ENCODE data around the gene TMPRSS5. TPM values are rescaled to one million over a fixed set of nuclear protein-coding genes. Genes with fewer than 3 reads are reported as not detected.

The TMPRSS5 gene
- total RNA-seq, 1 donor from 2014 or later: 1.2 TPM

- Mint-ChIP-seq H3K9me3 (peaks cover 5% of the 10 kb centered on the region), H3K4me1 (peaks cover 4% of the 10 kb centered on the region), H3K27ac (no peak overlapping the region), H3K36me3 (ENCODE audit: low read depth) (no peaks in the 10 kb centered on the region), H3K27me3 (peaks cover 11% of the 10 kb centered on the region), H3K4me3 (no peak overlapping the region)
- intact Hi-C loops (cut with micrococcal nuclease): no loop called here
- DNase-seq: no peak
Measured at GRCh38 chr11:113670149-113670830, 35.8 kb downstream of the TMPRSS5 start.

GRCh38 chr11:113668255-113668654 lies 37.9 kb downstream of the TMPRSS5 start:
- Mint-ChIP-seq H3K36me3 (ENCODE audit: low read depth) (no peaks in the 10 kb centered on the region), H3K27me3 (peaks cover 15% of the 10 kb centered on the region), H3K4me1 (peaks cover 2% of the 10 kb centered on the region), H3K9me3 (peaks cover 9% of the 10 kb centered on the region), H3K27ac (no peak overlapping the region), H3K4me3 (no peak overlapping the region)
- intact Hi-C loops (cut with micrococcal nuclease): no loop called here
- no peak for DNase-seq

GRCh38 chr11:113667801-113668200 lies 38.3 kb downstream of the TMPRSS5 start:
- Mint-ChIP-seq H3K4me1 (no peaks in the 10 kb centered on the region), H3K36me3 (ENCODE audit: low read depth) (no peaks in the 10 kb centered on the region), H3K4me3 (no peak overlapping the region), H3K9me3 (peaks cover 9% of the 10 kb centered on the region), H3K27ac (no peak overlapping the region), H3K27me3 (peaks cover 15% of the 10 kb centered on the region)
- intact Hi-C loops (cut with micrococcal nuclease): no loop called here
- DNase-seq: no peak

GRCh38 chr11:113666584-113666983 lies 39.5 kb downstream of the TMPRSS5 start:
- intact Hi-C loops (cut with micrococcal nuclease): no loop called here
- H3K9me3 Mint-ChIP-seq: peaks cover 9% of the 10 kb centered on the region
- no peaks in the 10 kb centered on the region for H3K4me1 Mint-ChIP-seq
- peaks cover 15% of the 10 kb centered on the region for H3K27me3 Mint-ChIP-seq
- H3K36me3 Mint-ChIP-seq (ENCODE audit: low read depth): no peaks in the 10 kb centered on the region
- no peak for DNase-seq
- no peak overlapping the region for H3K4me3 Mint-ChIP-seq
- H3K27ac Mint-ChIP-seq: no peak overlapping the region

- Mint-ChIP-seq H3K9me3 (peaks cover 9% of the 10 kb centered on the region), H3K4me1 (no peaks in the 10 kb centered on the region), H3K4me3 (no peak overlapping the region), H3K27ac (no peak overlapping the region), H3K36me3 (ENCODE audit: low read depth) (no peaks in the 10 kb centered on the region), H3K27me3 (peaks cover 14% of the 10 kb centered on the region)
- DNase-seq: no peak
- intact Hi-C loops (cut with micrococcal nuclease): no loop called here
Measured at GRCh38 chr11:113664981-113665710, 41.0 kb downstream of the TMPRSS5 start.

- Mint-ChIP-seq H3K4me1 (no peaks in the 10 kb centered on the region), H3K9me3 (peaks cover 14% of the 10 kb centered on the region), H3K27me3 (peaks cover 14% of the 10 kb centered on the region), H3K27ac (no peak overlapping the region), H3K36me3 (ENCODE audit: low read depth) (no peaks in the 10 kb centered on the region), H3K4me3 (no peak overlapping the region)
- intact Hi-C loops (cut with micrococcal nuclease): no loop called here
- no peak for DNase-seq
Measured at GRCh38 chr11:113664069-113664980, 41.8 kb downstream of the TMPRSS5 start.

- H3K27me3 Mint-ChIP-seq: peaks cover 10% of the 10 kb centered on the region
- no peaks in the 10 kb centered on the region for H3K36me3 Mint-ChIP-seq (ENCODE audit: low read depth)
- DNase-seq: no peak
- intact Hi-C loops (cut with micrococcal nuclease): no loop called here
- peaks cover 10% of the 10 kb centered on the region for H3K9me3 Mint-ChIP-seq
- no peak overlapping the region for H3K4me3 Mint-ChIP-seq
- H3K4me1 Mint-ChIP-seq: no peaks in the 10 kb centered on the region
- no peak overlapping the region for H3K27ac Mint-ChIP-seq
Measured at GRCh38 chr11:113663567-113663966, 42.5 kb downstream of the TMPRSS5 start.

GRCh38 chr11:113655771-113656170 lies 50.3 kb downstream of the TMPRSS5 start:
- H3K4me3 Mint-ChIP-seq: no peak overlapping the region
- H3K9me3 Mint-ChIP-seq: peaks cover 5% of the 10 kb centered on the region
- H3K36me3 Mint-ChIP-seq (ENCODE audit: low read depth): no peaks in the 10 kb centered on the region
- no peak overlapping the region for H3K27ac Mint-ChIP-seq
- no peak for DNase-seq
- intact Hi-C loops (cut with micrococcal nuclease): no loop called here
- peaks cover 1% of the 10 kb centered on the region for H3K27me3 Mint-ChIP-seq
- H3K4me1 Mint-ChIP-seq: no peaks in the 10 kb centered on the region

- H3K27ac Mint-ChIP-seq: no peak overlapping the region
- H3K27me3 Mint-ChIP-seq: peaks cover 1% of the 10 kb centered on the region
- H3K4me3 Mint-ChIP-seq: no peak overlapping the region
- intact Hi-C loops (cut with micrococcal nuclease): no loop called here
- H3K4me1 Mint-ChIP-seq: no peaks in the 10 kb centered on the region
- H3K36me3 Mint-ChIP-seq (ENCODE audit: low read depth): no peaks in the 10 kb centered on the region
- H3K9me3 Mint-ChIP-seq: no peaks in the 10 kb centered on the region
- no peak for DNase-seq
Measured at GRCh38 chr11:113651023-113651422, 55.1 kb downstream of the TMPRSS5 start.

GRCh38 chr11:113649311-113649710 lies 56.8 kb downstream of the TMPRSS5 start:
- Mint-ChIP-seq H3K4me1 (no peaks in the 10 kb centered on the region), H3K27me3 (peaks cover 1% of the 10 kb centered on the region), H3K4me3 (no peak overlapping the region), H3K9me3 (no peaks in the 10 kb centered on the region), H3K27ac (no peak overlapping the region), H3K36me3 (ENCODE audit: low read depth) (no peaks in the 10 kb centered on the region)
- DNase-seq: no peak
- intact Hi-C loops (cut with micrococcal nuclease): no loop called here

GRCh38 chr11:113647856-113648255 lies 58.3 kb downstream of the TMPRSS5 start:
- H3K4me3 Mint-ChIP-seq: no peak overlapping the region
- no peaks in the 10 kb centered on the region for H3K9me3 Mint-ChIP-seq
- no peaks in the 10 kb centered on the region for H3K4me1 Mint-ChIP-seq
- intact Hi-C loops (cut with micrococcal nuclease): no loop called here
- DNase-seq: no peak
- H3K36me3 Mint-ChIP-seq (ENCODE audit: low read depth): no peaks in the 10 kb centered on the region
- no peak overlapping the region for H3K27ac Mint-ChIP-seq
- H3K27me3 Mint-ChIP-seq: no peaks in the 10 kb centered on the region

- no peak for DNase-seq
- Mint-ChIP-seq H3K4me3 (no peak overlapping the region), H3K36me3 (ENCODE audit: low read depth) (no peaks in the 10 kb centered on the region), H3K9me3 (no peaks in the 10 kb centered on the region), H3K4me1 (no peaks in the 10 kb centered on the region), H3K27me3 (no peaks in the 10 kb centered on the region), H3K27ac (no peak overlapping the region)
- intact Hi-C loops (cut with micrococcal nuclease): no loop called here
Measured at GRCh38 chr11:113647108-113647507, 59.0 kb downstream of the TMPRSS5 start.

GRCh38 chr11:113645593-113646349 lies 60.3 kb downstream of the TMPRSS5 start:
- no peaks in the 10 kb centered on the region for H3K4me1 Mint-ChIP-seq
- H3K27ac Mint-ChIP-seq: no peak overlapping the region
- intact Hi-C loops (cut with micrococcal nuclease): no loop called here
- no peak overlapping the region for H3K4me3 Mint-ChIP-seq
- DNase-seq: no peak
- no peaks in the 10 kb centered on the region for H3K36me3 Mint-ChIP-seq (ENCODE audit: low read depth)
- no peaks in the 10 kb centered on the region for H3K27me3 Mint-ChIP-seq
- no peaks in the 10 kb centered on the region for H3K9me3 Mint-ChIP-seq

Data from activated CD4-positive, alpha-beta T cell treated with anti-CD3 and anti-CD28 coated beads, Interleukin-2, amount 10 ng/mL, durations not matched to agents 24 days and 14 days (primary cell).